Mammary microvascular endothelial cell (primary cell): Measurements from ENCODE around the gene GRWD1. TPM values are rescaled to one million over a fixed set of nuclear protein-coding genes. Genes with fewer than 3 reads are reported as not detected.

Source experiments
- total RNA-seq: library from RNA; depleted of rRNA; stranded (reverse); fragments of >200 nt; gene quantifications from 2 replicates; pipeline ENCODE4 v1.2.3, GENCODE V29; 2015

GRWD1 gene
- total RNA-seq = 67.2 and 69.6 TPM in 2 replicates

GRCh38 chr19:48445606-48446481, at the start of gene GRWD1:
GRWD1 (plus strand) TSS chr19:48445983; CDS start chr19:48446006, 23 bp downstream.

GRCh38 chr19:48455171-48455907, 9.6 kb downstream of the GRWD1 start, which contains the start of gene KCNJ14:
KCNJ14 (plus strand) TSS chr19:48455574; CDS start chr19:48461725, 6,151 bp downstream.

GRCh38 chr19:48469289-48469881, 23.6 kb downstream of the GRWD1 start, which contains the start of gene CYTH2:
CYTH2 (plus strand) TSS chr19:48469369; CDS start chr19:48469508, 139 bp downstream.

Other genes with a start within 250 kb of the GRWD1 start
- 63.4 and 69.2 TPM in 2 replicates for gene CARD8, start 190.1 kb upstream of the GRWD1 start, total RNA-seq
- 1.8 and 1.9 TPM in 2 replicates for gene ZNF114, start 175.9 kb upstream of the GRWD1 start, total RNA-seq
- 30.1 and 45.4 TPM in 2 replicates for gene EMP3, start 120.4 kb upstream of the GRWD1 start, total RNA-seq
- 3.5 and 8.0 TPM in 2 replicates for gene TMEM143, start 82.0 kb upstream of the GRWD1 start, total RNA-seq
- gene SYNGR4, start 81.6 kb upstream of the GRWD1 start, total RNA-seq = not detected in 2 replicates
- 96.5 and 102 TPM in 2 replicates for gene KDELR1, start 54.4 kb upstream of the GRWD1 start, total RNA-seq
- gene GRIN2D, start 52.3 kb upstream of the GRWD1 start, total RNA-seq = 0.40 and 0.64 TPM in 2 replicates
- 0.20 and 0.39 TPM in 2 replicates for gene KCNJ14, start 9.6 kb downstream of the GRWD1 start, total RNA-seq
- gene CYTH2, start 23.4 kb downstream of the GRWD1 start, total RNA-seq = 35.5 and 41.4 TPM in 2 replicates
- gene LMTK3, start 65.9 kb downstream of the GRWD1 start, total RNA-seq = 0.05 TPM in 1 of 2 replicates, not detected in the other
- not detected in 2 replicates for gene SULT2B1, start 106.2 kb downstream of the GRWD1 start, total RNA-seq
- gene SPACA4, start 160.8 kb downstream of the GRWD1 start, total RNA-seq = not detected in 2 replicates
- gene FAM83E, start 169.1 kb downstream of the GRWD1 start, total RNA-seq = 0.33 TPM in 1 of 2 replicates, not detected in the other
- gene RPL18, start 173.2 kb downstream of the GRWD1 start, total RNA-seq = 2,122 and 2,588 TPM in 2 replicates
- 12.4 and 14.3 TPM in 2 replicates for gene SPHK2, start 173.5 kb downstream of the GRWD1 start, total RNA-seq
- gene DBP, start 191.4 kb downstream of the GRWD1 start, total RNA-seq = 0.13 and 1.8 TPM in 2 replicates
- 0.07 and 0.54 TPM in 2 replicates for gene CA11, start 200.2 kb downstream of the GRWD1 start, total RNA-seq
- 0.07 TPM in 1 of 2 replicates, not detected in the other for gene NTN5, start 227.0 kb downstream of the GRWD1 start, total RNA-seq
- gene FUT2, start 250.0 kb downstream of the GRWD1 start, total RNA-seq = not detected in 2 replicates